Lower leg skin (tissue), 3 donors: ENCODE results near the gene HDAC1.

Source experiments
- CTCF ChIP-seq, 3 donors: fragments of 450-650 bp; IDR thresholded peaks; one replicate each; pipeline ENCODE4 v1.5.1; 2016; ENCODE audit warnings: antibody characterized with exemption in 3 of 3, mild to moderate bottlenecking in 3 of 3, moderate library complexity in 2 of 3
- POLR2A ChIP-seq, 2 donors: fragments of 450-650 bp; IDR thresholded peaks; one replicate each; pipeline ENCODE4 v1.6.1; 2016 to 2017; ENCODE audit warnings: antibody characterized with exemption in 2 of 2, mild to moderate bottlenecking in 1 of 2, moderate library complexity in 1 of 2

- TF ChIP-seq CTCF (IDR thresholded peaks at IDR 0.05), result no peak
- TF ChIP-seq POLR2A (IDR thresholded peaks at IDR 0.05), result no peak
Observed at GRCh38 chr1:32358435-32358834, 66.6 kb downstream of the HDAC1 start.
